SK-N-SH (cell line): ENCODE results near the gene DLX1.

ENCODE experiments used
- TF ChIP-seq, protein P1 (sequence below): fragments of 200-600 bp; sonication (generic); IDR thresholded peaks from 2 replicates; pipeline ENCODE4 v1.6.1; 2017; ENCODE audit warnings: antibody characterized with exemption, mild to moderate bottlenecking, moderate library complexity
- TF ChIP-seq, protein P2 (sequence below): IDR thresholded peaks from 2 replicates; pipeline ENCODE4 v1.4.0; 2012; ENCODE audit warnings: low read depth, borderline replicate concordance

DNA sequence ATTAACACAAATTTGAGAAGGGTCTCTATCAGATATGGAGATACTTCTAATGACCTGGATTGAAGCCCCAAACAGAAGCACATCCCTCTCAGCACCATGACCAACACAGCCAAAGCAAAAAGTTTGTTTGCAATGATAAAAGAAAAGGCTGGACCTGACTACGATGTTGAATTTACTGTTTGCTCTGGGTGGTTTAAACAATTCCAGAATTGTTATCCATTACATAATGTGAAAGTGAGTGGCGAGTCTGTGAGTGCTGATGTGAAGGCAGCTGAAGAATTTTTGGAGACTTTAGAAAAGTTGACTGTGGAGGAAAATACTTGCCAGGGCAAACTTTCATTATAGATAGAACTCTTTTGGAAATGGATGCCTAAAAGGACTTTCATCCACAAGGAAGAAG, 34.8 kb downstream of the DLX1 start:
- TF ChIP-seq, protein P1, sequence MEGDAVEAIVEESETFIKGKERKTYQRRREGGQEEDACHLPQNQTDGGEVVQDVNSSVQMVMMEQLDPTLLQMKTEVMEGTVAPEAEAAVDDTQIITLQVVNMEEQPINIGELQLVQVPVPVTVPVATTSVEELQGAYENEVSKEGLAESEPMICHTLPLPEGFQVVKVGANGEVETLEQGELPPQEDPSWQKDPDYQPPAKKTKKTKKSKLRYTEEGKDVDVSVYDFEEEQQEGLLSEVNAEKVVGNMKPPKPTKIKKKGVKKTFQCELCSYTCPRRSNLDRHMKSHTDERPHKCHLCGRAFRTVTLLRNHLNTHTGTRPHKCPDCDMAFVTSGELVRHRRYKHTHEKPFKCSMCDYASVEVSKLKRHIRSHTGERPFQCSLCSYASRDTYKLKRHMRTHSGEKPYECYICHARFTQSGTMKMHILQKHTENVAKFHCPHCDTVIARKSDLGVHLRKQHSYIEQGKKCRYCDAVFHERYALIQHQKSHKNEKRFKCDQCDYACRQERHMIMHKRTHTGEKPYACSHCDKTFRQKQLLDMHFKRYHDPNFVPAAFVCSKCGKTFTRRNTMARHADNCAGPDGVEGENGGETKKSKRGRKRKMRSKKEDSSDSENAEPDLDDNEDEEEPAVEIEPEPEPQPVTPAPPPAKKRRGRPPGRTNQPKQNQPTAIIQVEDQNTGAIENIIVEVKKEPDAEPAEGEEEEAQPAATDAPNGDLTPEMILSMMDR: no peak
- TF ChIP-seq, protein P2, sequence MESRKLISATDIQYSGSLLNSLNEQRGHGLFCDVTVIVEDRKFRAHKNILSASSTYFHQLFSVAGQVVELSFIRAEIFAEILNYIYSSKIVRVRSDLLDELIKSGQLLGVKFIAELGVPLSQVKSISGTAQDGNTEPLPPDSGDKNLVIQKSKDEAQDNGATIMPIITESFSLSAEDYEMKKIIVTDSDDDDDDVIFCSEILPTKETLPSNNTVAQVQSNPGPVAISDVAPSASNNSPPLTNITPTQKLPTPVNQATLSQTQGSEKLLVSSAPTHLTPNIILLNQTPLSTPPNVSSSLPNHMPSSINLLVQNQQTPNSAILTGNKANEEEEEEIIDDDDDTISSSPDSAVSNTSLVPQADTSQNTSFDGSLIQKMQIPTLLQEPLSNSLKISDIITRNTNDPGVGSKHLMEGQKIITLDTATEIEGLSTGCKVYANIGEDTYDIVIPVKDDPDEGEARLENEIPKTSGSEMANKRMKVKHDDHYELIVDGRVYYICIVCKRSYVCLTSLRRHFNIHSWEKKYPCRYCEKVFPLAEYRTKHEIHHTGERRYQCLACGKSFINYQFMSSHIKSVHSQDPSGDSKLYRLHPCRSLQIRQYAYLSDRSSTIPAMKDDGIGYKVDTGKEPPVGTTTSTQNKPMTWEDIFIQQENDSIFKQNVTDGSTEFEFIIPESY: no peak
